RWPE1 (cell line): ENCODE data around the gene LEAP2.
A peak's percentile ranks its signal among the peaks of the same experiment; 100 is the strongest.

Source experiments
- CTCF ChIA-PET: fragments of 350-600 bp; sonication (Branson Sonifier 250); formaldehyde crosslinking; extraction: SDS; loops from one replicate; lab custom pipeline; 2021; lab: Yijun Ruan, JAX
- POLR2A ChIA-PET: fragments of 400-600 bp; formaldehyde crosslinking; extraction: SDS; loops from one replicate; lab custom pipeline; 2020; ENCODE audit warnings: antibody characterized with exemption; ENCODE audit not compliant: low non-redundant PET; lab: Yijun Ruan, JAX
- DNase-seq: peaks from one replicate; pipeline ENCODE4 v3.0.0; 2012; ENCODE audit warnings: low spot score
- H3K27ac ChIP-seq: fragments of 450-650 bp; 2 replicates; pipeline ENCODE4 v1.5.1; 2017
- CTCF ChIP-seq: fragments of 450-650 bp; conservative IDR thresholded peaks from 2 replicates; pipeline ENCODE4 v1.5.1; 2017; ENCODE audit warnings: low read depth, mild to moderate bottlenecking

The LEAP2 gene

DNA sequence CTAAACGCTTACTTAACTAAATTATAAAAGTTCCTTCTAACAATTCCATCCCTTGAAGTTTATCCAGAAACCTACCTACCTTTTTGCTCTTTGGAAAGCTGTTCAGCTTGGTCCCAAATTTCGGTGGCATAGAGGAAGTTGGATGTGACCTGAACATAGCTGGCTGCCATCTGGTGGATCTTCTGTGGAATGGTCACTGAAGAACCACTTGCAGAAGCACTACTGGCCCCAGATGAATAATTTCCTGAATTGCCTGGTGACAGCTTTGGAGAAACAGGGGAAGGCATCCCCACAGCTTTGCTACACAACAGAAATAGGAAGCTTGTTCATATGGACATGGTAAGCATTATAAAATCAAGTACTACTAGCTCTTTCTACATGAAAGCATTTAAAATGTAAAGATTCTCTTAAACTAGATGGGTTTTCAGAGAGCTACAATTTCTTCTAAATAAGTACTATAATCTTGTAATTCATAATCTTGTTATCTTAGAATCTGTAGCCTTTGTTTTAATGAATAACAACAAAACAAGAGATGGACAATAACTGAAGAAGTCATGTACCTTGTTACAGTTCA, 9.9 kb downstream of the LEAP2 start:
- DNase-seq: peak; percentile 69
- CTCF ChIA-PET: interaction anchor here (0.5 to 1.6 kb wide), 17 partner anchors 9 to 1855 kb away, joined by 3 to 33 read pairs (median 4); partner anchors contain the start of gene SHROOM1
- no peak overlapping the region for H3K27ac ChIP-seq
- TF ChIP-seq CTCF: peak; percentile 90
- POLR2A ChIA-PET: no interaction called here

- DNase-seq: no peak
- no peak for TF ChIP-seq CTCF
- H3K27ac ChIP-seq: peak overlapping the region; percentile 48
- POLR2A ChIA-PET: no interaction called here
- CTCF ChIA-PET: interaction anchor here (1.0 kb wide), 1 partner anchor 55 kb away, joined by 5 read pairs; no protein-coding TSS in a partner anchor
These were observed 11.1 kb downstream of the LEAP2 start for GRCh38 chr5:132884548-132884947.

- CTCF ChIA-PET: interaction anchor here (0.6 kb wide), 1 partner anchor 14 kb away, joined by 3 read pairs; no protein-coding TSS in a partner anchor
These were observed 12.8 kb downstream of the LEAP2 start for GRCh38 chr5:132886064-132886823.

DNA sequence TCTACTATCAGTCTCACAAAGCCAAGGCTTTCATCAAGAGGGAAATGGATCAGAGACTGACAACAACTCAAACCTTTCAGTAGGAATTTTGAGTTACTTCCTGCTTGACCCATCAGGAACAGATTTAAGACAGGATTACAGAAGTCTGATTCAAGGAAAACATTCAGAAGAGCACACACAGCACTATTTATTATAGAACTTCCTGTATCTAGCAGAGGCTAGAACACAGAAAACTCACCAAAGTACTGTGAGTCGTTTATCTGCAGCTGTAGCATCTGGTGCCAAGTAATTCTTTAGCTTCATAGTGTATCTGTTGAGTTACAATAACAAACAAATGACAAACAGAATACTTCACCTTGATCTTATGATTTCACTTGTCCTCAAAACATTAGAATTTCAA, 13.8 kb downstream of the LEAP2 start:
- POLR2A ChIA-PET: no interaction called here
- CTCF ChIA-PET: no interaction called here
- DNase-seq: no peak
- H3K27ac ChIP-seq: no peak overlapping the region
- no peak for TF ChIP-seq CTCF

More at GRCh38 chr5:132886064-132886823, 12.8 kb downstream of the LEAP2 start:
- DNase-seq: no peak
- POLR2A ChIA-PET: no interaction called here
- no peak overlapping the region for H3K27ac ChIP-seq
- no peak for TF ChIP-seq CTCF

GRCh38 chr5:132889501-132889900, 16.0 kb downstream of the LEAP2 start:
- POLR2A ChIA-PET: no interaction called here
- CTCF ChIA-PET: no interaction called here
- no peak for TF ChIP-seq CTCF
- H3K27ac ChIP-seq: no peak overlapping the region
- no peak for DNase-seq

- no peak for DNase-seq
- CTCF ChIA-PET: interaction anchor here (0.6 to 0.7 kb wide), 3 partner anchors 8 to 1377 kb away, joined by 3 read pairs; no protein-coding TSS in a partner anchor
- POLR2A ChIA-PET: no interaction called here
- no peak for TF ChIP-seq CTCF
- H3K27ac ChIP-seq: no peak overlapping the region
These were observed 17.3 kb downstream of the LEAP2 start for GRCh38 chr5:132890817-132891216.
